Spinal cord (tissue), 10 donors: ENCODE measurements around the gene DENND2D. TPM values are rescaled to one million over a fixed set of nuclear protein-coding genes. Genes with fewer than 3 reads are reported as not detected.

ENCODE experiments used
- DNase-seq, 6 donors: peaks; one replicate each; pipeline versions ENCODE4 v3.0.0 to v3.0.0-alpha.2; 2013 to 2015; ENCODE audit warnings: low spot score in 6 of 6, low read depth in 4 of 6
- H3K27ac ChIP-seq: one replicate; pipeline ENCODE4 v1.5.1; 2013; ENCODE audit warnings: low read depth, low read length, control low read depth
- H3K27me3 ChIP-seq: one replicate; pipeline ENCODE4 v1.6.1; 2013; ENCODE audit warnings: low read length; ENCODE audit not compliant: control insufficient read depth, insufficient read depth
- H3K36me3 ChIP-seq: one replicate; pipeline ENCODE4 v1.6.1; 2013; ENCODE audit warnings: low read length; ENCODE audit not compliant: control insufficient read depth, insufficient read depth
- H3K4me1 ChIP-seq: one replicate; pipeline ENCODE4 v1.6.1; 2013; ENCODE audit warnings: low read length; ENCODE audit not compliant: control insufficient read depth, insufficient read depth
- H3K4me3 ChIP-seq: one replicate; pipeline ENCODE4 v1.5.1; 2013; ENCODE audit warnings: low read depth, low read length, control low read depth
- H3K9me3 ChIP-seq: one replicate; pipeline ENCODE4 v1.6.1; 2013; ENCODE audit warnings: low read length; ENCODE audit not compliant: control insufficient read depth, insufficient read depth
- WGBS: methylation state at CpG from one replicate; pipeline ENCODE4 v1.1.5; 2013; ENCODE audit warnings: missing lambda C conversion rate; ENCODE audit not compliant: insufficient coverage; 5-methylcytosine and 5-hydroxymethylcytosine counted together
- long read RNA-seq, 4 donors: transcript quantifications; one replicate each; lab custom pipeline, GENCODE V29; 2026
- polyA plus RNA-seq, 2 donors: library from polyadenylated mRNA; unstranded; fragments of 120-200 nt; gene quantifications; one replicate each; pipeline ENCODE4 v1.2.1, GENCODE V29; 2013; ENCODE audit not compliant: insufficient read length in 2 of 2
- total RNA-seq, 2 donors: library from RNA; depleted of rRNA in 1 of 2; stranded (reverse); fragments of 120-200 nt in 1 of 2; fragments of >200 nt in 1 of 2; gene quantifications; one replicate each; pipeline versions ENCODE4 v1.2.3 to v1.2.4, GENCODE V29; 2013 to 2014
- donor health status: healthy.

DENND2D gene
- 10 to 100 TPM in 1 of 2 donors, 1 to 10 TPM in 1; 7.1 to 10.3 TPM for total RNA-seq
- 1 to 10 TPM; 1.9 to 3.7 TPM for polyA plus RNA-seq
- long read RNA-seq, donor 1 = 0 reads
- long read RNA-seq, donor 2 = 0 reads
- long read RNA-seq, donor 3 = 0 reads
- long read RNA-seq, donor 4, transcript DENND2D-202 (12 exons, 1,894 nt) = major isoform, 5 of 7 reads
- long read RNA-seq, donor 4, partial matches to known transcripts = 0 of 7 reads
- long read RNA-seq, donor 4, other reads (novel, unspliced or antisense) = 0 of 7 reads

- 93% methylated on average over 17 of the region's 17 CpGs for WGBS
- Histone ChIP-seq H3K4me1 (peaks cover 10% of the 10 kb centered on the region), H3K9me3 (no peaks in the 10 kb centered on the region), H3K36me3 (no peaks in the 10 kb centered on the region), H3K27me3 (peaks cover 32% of the 10 kb centered on the region), H3K4me3 (no peak within 1 kb of the TSS), H3K27ac (no peak within 1 kb of the TSS)
- peak in 1 of 6 donors; percentile 5 for DNase-seq
These were observed at the start of gene DENND2D for GRCh38 chr1:111199881-111200801. Gene DENND2D, minus strand, starts transcription at chr1:111200646. Its CDS starts 187 bp downstream, at chr1:111200459.

GRCh38 chr1:111249960-111250359 lies 49.5 kb upstream of the DENND2D start:
- Histone ChIP-seq H3K27ac (no peak overlapping the region), H3K27me3 (no peaks in the 10 kb centered on the region), H3K9me3 (no peaks in the 10 kb centered on the region), H3K36me3 (no peaks in the 10 kb centered on the region), H3K4me1 (peaks cover 3% of the 10 kb centered on the region), H3K4me3 (no peak overlapping the region)
- 57% methylated on average over 1 of the region's 4 CpGs for WGBS
- DNase-seq = peak in 1 of 6 donors; percentile 46

GRCh38 chr1:111247125-111247838 lies 46.8 kb upstream of the DENND2D start:
- Histone ChIP-seq H3K27me3 (no peaks in the 10 kb centered on the region), H3K4me1 (peaks cover 3% of the 10 kb centered on the region), H3K36me3 (no peaks in the 10 kb centered on the region), H3K9me3 (no peaks in the 10 kb centered on the region), H3K4me3 (no peak overlapping the region), H3K27ac (no peak overlapping the region)
- no peak for DNase-seq
- 81% methylated on average over 3 of the region's 5 CpGs for WGBS

GRCh38 chr1:111242805-111243523 lies 42.5 kb upstream of the DENND2D start:
- 25% methylated on average over 2 of the region's 4 CpGs for WGBS
- no peaks in the 10 kb centered on the region for H3K36me3 ChIP-seq
- H3K27me3 ChIP-seq = peaks cover 2% of the 10 kb centered on the region
- no peaks in the 10 kb centered on the region for H3K9me3 ChIP-seq
- no peak overlapping the region for H3K4me3 ChIP-seq
- no peak for DNase-seq
- H3K27ac ChIP-seq = no peak overlapping the region
- no peaks in the 10 kb centered on the region for H3K4me1 ChIP-seq

- Histone ChIP-seq H3K9me3 (no peaks in the 10 kb centered on the region), H3K4me1 (no peaks in the 10 kb centered on the region), H3K36me3 (no peaks in the 10 kb centered on the region), H3K4me3 (no peak overlapping the region), H3K27me3 (peaks cover 2% of the 10 kb centered on the region), H3K27ac (no peak overlapping the region)
- no peak for DNase-seq
- 86% methylated on average over 1 of the region's 2 CpGs for WGBS
These were observed 41.4 kb upstream of the DENND2D start for GRCh38 chr1:111241797-111242196.

GRCh38 chr1:111238056-111238795 lies 37.8 kb upstream of the DENND2D start:
- no peaks in the 10 kb centered on the region for H3K4me1 ChIP-seq
- no peak overlapping the region for H3K4me3 ChIP-seq
- H3K36me3 ChIP-seq = no peaks in the 10 kb centered on the region
- no peak overlapping the region for H3K27ac ChIP-seq
- H3K27me3 ChIP-seq = peaks cover 2% of the 10 kb centered on the region
- WGBS = 95% methylated on average over 4 of the region's 5 CpGs
- no peak for DNase-seq
- H3K9me3 ChIP-seq = no peaks in the 10 kb centered on the region

GRCh38 chr1:111236806-111237205 lies 36.4 kb upstream of the DENND2D start:
- Histone ChIP-seq H3K27ac (no peak overlapping the region), H3K4me1 (no peaks in the 10 kb centered on the region), H3K36me3 (no peaks in the 10 kb centered on the region), H3K27me3 (peaks cover 2% of the 10 kb centered on the region), H3K4me3 (no peak overlapping the region), H3K9me3 (no peaks in the 10 kb centered on the region)
- WGBS = 81% methylated on average over 2 of the region's 3 CpGs
- DNase-seq = no peak

GRCh38 chr1:111236379-111236778 lies 35.9 kb upstream of the DENND2D start:
- Histone ChIP-seq H3K36me3 (no peaks in the 10 kb centered on the region), H3K27ac (no peak overlapping the region), H3K27me3 (peaks cover 2% of the 10 kb centered on the region), H3K9me3 (no peaks in the 10 kb centered on the region), H3K4me3 (no peak overlapping the region), H3K4me1 (no peaks in the 10 kb centered on the region)
- no CpG with 5 or more reads among the region's 1 CpG for WGBS
- DNase-seq = no peak
